PC-3 (cell line): ENCODE data around the gene LDLRAP1. TPM values are rescaled to one million over a fixed set of nuclear protein-coding genes. Genes with fewer than 3 reads are reported as not detected.
A peak's percentile ranks its signal among the peaks of the same experiment; 100 is the strongest.

ENCODE experiments used
- ATAC-seq: fragments of 200-7000 bp; cut with Tn5 transposase; 2 replicates; pipeline ENCODE4 v1.9.1; 2020; ENCODE audit warnings: mild to moderate bottlenecking, moderate library complexity
- BruUV-seq: library from RNA; stranded (reverse); fragments of 400-500 nt; replicated peaks from 2 replicates; lab custom pipeline; 2021; lab: Mats Ljungman, UMichigan
- CTCF ChIA-PET: fragments of 300-600 bp; sonication (Branson Sonifier 250); formaldehyde crosslinking; loops from one replicate; lab custom pipeline; 2022; ENCODE audit warnings: antibody characterized with exemption; lab: Charles Lee
- POLR2A ChIA-PET: fragments of 300-600 bp; sonication (Branson Sonifier 250); formaldehyde crosslinking; loops from one replicate; lab custom pipeline; 2022; ENCODE audit warnings: antibody characterized with exemption; ENCODE audit not compliant: unreplicated experiment; lab: Charles Lee
- DNase-seq: peaks from one replicate; pipeline ENCODE4 v3.0.0-alpha.2; 2015
- H2AFZ ChIP-seq: fragments of 300-600 bp; sonication (generic); 2 replicates; pipeline ENCODE4 v1.6.0; 2016; ENCODE audit warnings: antibody characterized with exemption, low read length
- H3F3A ChIP-seq: fragments of 300-600 bp; sonication (generic); one replicate; pipeline ENCODE4 v1.6.0; 2017; ENCODE audit warnings: antibody characterized with exemption, low read length, control low read depth, mild to moderate bottlenecking; ENCODE audit not compliant: unreplicated experiment
- H3K27ac ChIP-seq: fragments of 300-600 bp; sonication (generic); 2 replicates; pipeline ENCODE4 v1.5.1; 2016; ENCODE audit warnings: mild to moderate bottlenecking, low read length
- H3K27me3 ChIP-seq: fragments of 300-600 bp; sonication (generic); 2 replicates; pipeline ENCODE4 v1.6.1; 2016; ENCODE audit warnings: low read length, mixed read lengths
- H3K36me3 ChIP-seq: fragments of 300-600 bp; sonication (generic); 2 replicates; pipeline ENCODE4 v1.6.1; 2016; ENCODE audit warnings: low read depth, mixed run types, low read length, mixed read lengths
- H3K4me1 ChIP-seq: fragments of 300-600 bp; sonication (generic); 2 replicates; pipeline ENCODE4 v1.5.1; 2016; ENCODE audit warnings: low read length; ENCODE audit not compliant: insufficient read depth
- H3K4me2 ChIP-seq: fragments of 300-600 bp; sonication (generic); 2 replicates; pipeline ENCODE4 v1.6.0; 2016; ENCODE audit warnings: low read length
- H3K4me3 ChIP-seq: fragments of 300-600 bp; sonication (generic); 2 replicates; pipeline ENCODE4 v1.5.1; 2016; ENCODE audit warnings: mild to moderate bottlenecking, low read length, mixed read lengths
- H3K79me2 ChIP-seq: fragments of 300-600 bp; sonication (generic); 2 replicates; pipeline ENCODE4 v1.6.1; 2017; ENCODE audit warnings: low read length, mixed read lengths
- H3K9ac ChIP-seq: fragments of 300-600 bp; sonication (generic); 2 replicates; pipeline ENCODE4 v1.6.0; 2016; ENCODE audit warnings: mild to moderate bottlenecking, low read length
- H3K9me2 ChIP-seq: fragments of 300-600 bp; sonication (generic); replicated peaks from 2 replicates; pipeline ENCODE4 v1.6.1; 2016; ENCODE audit warnings: mixed run types, low read length, mixed read lengths
- H3K9me3 ChIP-seq: fragments of 300-600 bp; sonication (generic); 2 replicates; pipeline ENCODE4 v1.6.1; 2016; ENCODE audit warnings: low read length, mixed read lengths
- H4K20me1 ChIP-seq: fragments of 300-600 bp; sonication (generic); 2 replicates; pipeline ENCODE4 v1.6.1; 2016; ENCODE audit warnings: low read length, mixed read lengths
- EZH2 ChIP-seq: fragments of 300-600 bp; sonication (generic); IDR thresholded peaks from one replicate; pipeline ENCODE4 v1.6.1; 2017; ENCODE audit warnings: antibody characterized with exemption, mild to moderate bottlenecking, low read length; ENCODE audit not compliant: unreplicated experiment
- EZH2phosphoT487 ChIP-seq: fragments of 300-600 bp; sonication (generic); IDR thresholded peaks from 2 replicates; pipeline ENCODE4 v1.6.1; 2018; ENCODE audit warnings: mild to moderate bottlenecking, antibody characterized with exemption, low read length, borderline replicate concordance
- intact Hi-C: fragments of 100-400 bp; cut with micrococcal nuclease; formaldehyde crosslinking; loops from 2 replicates; pipeline ENCODE4 v1.9.0; 2023
- total RNA-seq: library from RNA; depleted of rRNA; stranded (reverse); fragments of >200 nt; gene quantifications from 2 replicates; pipeline ENCODE4 v1.2.3, GENCODE V29; 2014
- TF ChIP-seq, protein P1 (sequence below): fragments of 300-600 bp; sonication (generic); conservative IDR thresholded peaks from 2 replicates; pipeline ENCODE4 v1.5.1; 2017; ENCODE audit warnings: antibody characterized with exemption, low read depth, mild to moderate bottlenecking, low read length

The LDLRAP1 gene
- total RNA-seq, 1 experiment from 2014 or later = 26.5 TPM

DNA sequence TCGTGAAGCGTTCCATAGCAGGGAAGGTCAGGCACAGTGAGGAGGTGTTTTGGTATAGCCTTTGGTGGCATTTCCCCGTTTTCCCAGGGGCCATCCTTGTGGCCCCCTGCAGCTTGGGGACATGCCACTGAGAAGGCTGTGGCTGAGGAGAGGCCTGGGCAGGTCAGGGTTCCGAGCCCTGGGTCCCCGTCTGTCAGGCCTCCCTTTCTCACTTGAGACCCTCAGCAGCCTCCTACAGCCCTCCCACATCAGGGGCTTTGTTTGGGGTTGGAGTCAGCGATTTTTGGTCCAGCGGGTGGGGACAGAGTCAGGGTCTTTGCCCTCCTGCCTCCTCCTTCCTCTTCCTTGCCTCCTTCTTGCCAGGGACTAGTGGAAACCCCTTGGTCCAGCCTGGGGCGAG is 22.2 kb downstream of the LDLRAP1 start:
- H3K4me3 ChIP-seq = no peak overlapping the region
- peaks cover 3% of the 10 kb centered on the region; the same call in 1 of the 2 replicates for H3K36me3 ChIP-seq
- H3K27me3 ChIP-seq = no peaks in the 10 kb centered on the region
- intact Hi-C loops = no loop called here
- no peak overlapping the region for H3K27ac ChIP-seq
- ATAC-seq (no peak), DNase-seq (no peak)
- no peaks in the 10 kb centered on the region for H3F3A ChIP-seq
- TF ChIP-seq, protein P1, sequence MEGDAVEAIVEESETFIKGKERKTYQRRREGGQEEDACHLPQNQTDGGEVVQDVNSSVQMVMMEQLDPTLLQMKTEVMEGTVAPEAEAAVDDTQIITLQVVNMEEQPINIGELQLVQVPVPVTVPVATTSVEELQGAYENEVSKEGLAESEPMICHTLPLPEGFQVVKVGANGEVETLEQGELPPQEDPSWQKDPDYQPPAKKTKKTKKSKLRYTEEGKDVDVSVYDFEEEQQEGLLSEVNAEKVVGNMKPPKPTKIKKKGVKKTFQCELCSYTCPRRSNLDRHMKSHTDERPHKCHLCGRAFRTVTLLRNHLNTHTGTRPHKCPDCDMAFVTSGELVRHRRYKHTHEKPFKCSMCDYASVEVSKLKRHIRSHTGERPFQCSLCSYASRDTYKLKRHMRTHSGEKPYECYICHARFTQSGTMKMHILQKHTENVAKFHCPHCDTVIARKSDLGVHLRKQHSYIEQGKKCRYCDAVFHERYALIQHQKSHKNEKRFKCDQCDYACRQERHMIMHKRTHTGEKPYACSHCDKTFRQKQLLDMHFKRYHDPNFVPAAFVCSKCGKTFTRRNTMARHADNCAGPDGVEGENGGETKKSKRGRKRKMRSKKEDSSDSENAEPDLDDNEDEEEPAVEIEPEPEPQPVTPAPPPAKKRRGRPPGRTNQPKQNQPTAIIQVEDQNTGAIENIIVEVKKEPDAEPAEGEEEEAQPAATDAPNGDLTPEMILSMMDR = no peak
- TF ChIP-seq EZH2 (no peak), EZH2phosphoT487 (no peak)
- no peak overlapping the region for H2AFZ ChIP-seq
- no peaks in the 10 kb centered on the region for H3K9me3 ChIP-seq
- peaks cover 34% of the 10 kb centered on the region for H3K4me1 ChIP-seq
- POLR2A ChIA-PET = no interaction called here
- no peaks in the 10 kb centered on the region for H3K79me2 ChIP-seq
- H3K4me2 ChIP-seq = no peak overlapping the region
- H3K9me2 ChIP-seq = no peaks in the 10 kb centered on the region
- CTCF ChIA-PET = no interaction called here
- no TSS peak for BruUV-seq
- H4K20me1 ChIP-seq = no peaks in the 10 kb centered on the region
- H3K9ac ChIP-seq = no peak overlapping the region

DNA sequence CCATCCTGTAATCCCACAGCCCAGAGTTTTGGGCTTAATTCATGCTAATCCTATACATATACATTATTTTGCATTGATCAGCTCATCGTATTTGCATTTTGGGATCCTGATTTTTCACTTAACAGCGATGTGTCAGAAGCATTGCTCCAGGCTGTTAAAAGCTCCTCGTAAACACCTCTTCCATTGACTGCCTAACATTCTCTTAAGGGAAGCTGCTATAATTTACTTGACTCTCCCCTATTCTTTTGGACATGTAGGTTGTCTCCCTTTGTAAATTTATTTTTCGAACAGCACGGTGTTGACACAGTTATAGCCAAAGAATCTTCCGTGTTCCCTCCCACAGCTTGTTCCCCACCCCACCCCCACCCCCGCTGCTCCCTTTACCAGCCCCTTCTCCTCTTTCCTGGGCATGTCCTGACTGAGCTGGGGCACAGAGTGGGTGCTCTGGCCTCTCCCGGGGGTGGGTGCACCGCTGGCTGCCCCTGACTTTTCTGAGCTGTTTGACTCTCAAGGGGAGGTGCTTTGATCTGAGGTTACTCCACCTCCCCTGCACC is 22.8 kb downstream of the LDLRAP1 start:
- Histone ChIP-seq H3K9ac (no peak overlapping the region), H3K4me2 (no peak overlapping the region), H3K9me2 (no peaks in the 10 kb centered on the region), H2AFZ (no peak overlapping the region), H4K20me1 (no peaks in the 10 kb centered on the region), H3K36me3 (peaks cover 3% of the 10 kb centered on the region; the same call in 1 of the 2 replicates), H3K9me3 (no peaks in the 10 kb centered on the region), H3K27me3 (no peaks in the 10 kb centered on the region), H3K4me3 (no peak overlapping the region), H3K79me2 (no peaks in the 10 kb centered on the region), H3K4me1 (peaks cover 34% of the 10 kb centered on the region), H3F3A (no peaks in the 10 kb centered on the region), H3K27ac (no peak overlapping the region)
- ATAC-seq (no peak), DNase-seq (no peak)
- intact Hi-C loops = no loop called here
- CTCF ChIA-PET = no interaction called here
- BruUV-seq = no TSS peak
- TF ChIP-seq EZH2 = no peak
- no peak for TF ChIP-seq EZH2phosphoT487
- TF ChIP-seq, protein P1 = no peak
- POLR2A ChIA-PET = no interaction called here

DNA sequence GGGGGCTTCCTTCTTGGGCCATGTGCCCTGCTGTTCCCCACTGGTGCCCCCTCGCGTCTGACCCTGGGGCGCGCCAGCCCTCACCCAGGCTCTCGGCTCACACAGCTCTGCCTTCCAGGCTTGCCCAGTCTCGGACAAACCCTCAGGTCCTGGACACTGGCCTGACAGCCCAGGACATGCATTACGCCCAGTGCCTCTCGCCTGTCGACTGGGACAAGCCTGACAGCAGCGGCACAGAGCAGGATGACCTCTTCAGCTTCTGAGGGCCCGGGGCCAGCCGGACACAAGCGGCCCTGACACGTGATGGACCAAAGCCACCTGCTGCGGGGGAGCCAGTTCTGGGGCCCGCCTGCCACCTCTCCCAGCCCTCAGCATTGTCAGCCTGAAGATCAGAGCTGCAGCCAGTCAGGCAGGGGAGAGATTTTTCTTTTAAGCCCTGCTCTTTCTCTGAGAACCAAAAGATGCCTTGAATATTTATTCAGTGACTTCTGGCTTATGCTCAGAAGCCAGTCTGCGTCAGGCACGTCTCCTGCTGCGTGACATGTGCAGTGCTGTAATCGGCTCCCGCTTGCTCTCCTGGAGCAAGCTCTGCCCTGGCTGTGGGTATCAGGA is 23.4 kb downstream of the LDLRAP1 start:
- H3K4me2 ChIP-seq = no peak overlapping the region
- H3K4me1 ChIP-seq = peaks cover 34% of the 10 kb centered on the region
- no TSS peak for BruUV-seq
- TF ChIP-seq, protein P1 = no peak
- TF ChIP-seq EZH2phosphoT487 = no peak
- TF ChIP-seq EZH2 = no peak
- no peaks in the 10 kb centered on the region for H4K20me1 ChIP-seq
- 0 out of 2 replicates have a peak overlapping the region, but pooled peaks have one; percentile 99 for H3K27ac ChIP-seq
- no peaks in the 10 kb centered on the region for H3K27me3 ChIP-seq
- CTCF ChIA-PET = no interaction called here
- H3K36me3 ChIP-seq = peaks cover 3% of the 10 kb centered on the region; the same call in 1 of the 2 replicates
- ATAC-seq (no peak), DNase-seq (no peak)
- no peak overlapping the region for H3K4me3 ChIP-seq
- H3K9me3 ChIP-seq = no peaks in the 10 kb centered on the region
- POLR2A ChIA-PET = no interaction called here
- H3K9ac ChIP-seq = no peak overlapping the region
- no peaks in the 10 kb centered on the region for H3F3A ChIP-seq
- H2AFZ ChIP-seq = no peak overlapping the region
- H3K9me2 ChIP-seq = no peaks in the 10 kb centered on the region
- intact Hi-C loops = no loop called here
- no peaks in the 10 kb centered on the region for H3K79me2 ChIP-seq
